IPS-18a (cell line): ENCODE results near the gene ZW10.
"Not testable (repeated sequence)": the region's sequence is repeated elsewhere in the genome, so short reads cannot be mapped to it uniquely, and the experiment has no call there.

ENCODE experiments used
- H3K27ac ChIP-seq: one replicate; pipeline ENCODE4 v1.5.1; 2013; ENCODE audit warnings: low read length
- H3K27me3 ChIP-seq: one replicate; pipeline ENCODE4 v1.6.1; 2013; ENCODE audit warnings: mild to moderate bottlenecking, low read length; ENCODE audit not compliant: control insufficient read depth, insufficient read depth
- H3K36me3 ChIP-seq: one replicate; pipeline ENCODE4 v1.6.1; 2013; ENCODE audit warnings: low read depth, low read length; ENCODE audit not compliant: control insufficient read depth
- H3K4me1 ChIP-seq: one replicate; pipeline ENCODE4 v1.6.1; 2013; ENCODE audit warnings: low read depth, low read length; ENCODE audit not compliant: control insufficient read depth
- H3K4me3 ChIP-seq: one replicate; pipeline ENCODE4 v1.5.1; 2013; ENCODE audit warnings: low read length
- H3K9ac ChIP-seq: one replicate; pipeline ENCODE4 v1.6.1; 2013; ENCODE audit warnings: mild to moderate bottlenecking, low read length, moderate library complexity
- H3K9me3 ChIP-seq: one replicate; pipeline ENCODE4 v1.6.1; 2013; ENCODE audit warnings: low read depth, low read length; ENCODE audit not compliant: control insufficient read depth

ZW10 gene

GRCh38 chr11:113720478-113720877 lies 53.0 kb downstream of the ZW10 start:
- H3K36me3 ChIP-seq, H3K4me1 ChIP-seq: not testable (repeated sequence)

GRCh38 chr11:113715882-113716625 lies 57.4 kb downstream of the ZW10 start:
- H3K27ac ChIP-seq, result no peak overlapping the region
- H3K9me3 ChIP-seq, result no peaks in the 10 kb centered on the region
- H3K9ac ChIP-seq, result no peak overlapping the region
- H3K27me3 ChIP-seq, result no peaks in the 10 kb centered on the region
- no peaks in the 10 kb centered on the region for H3K36me3 ChIP-seq
- H3K4me1 ChIP-seq, result no peaks in the 10 kb centered on the region
- no peak overlapping the region for H3K4me3 ChIP-seq

More at GRCh38 chr11:113720478-113720877, 53.0 kb downstream of the ZW10 start:
- H3K4me3 ChIP-seq, H3K9me3 ChIP-seq, H3K27ac ChIP-seq, H3K27me3 ChIP-seq, H3K9ac ChIP-seq: not testable (repeated sequence)

- Histone ChIP-seq H3K27me3 (no peaks in the 10 kb centered on the region), H3K4me1 (no peaks in the 10 kb centered on the region), H3K9ac (no peak overlapping the region), H3K36me3 (no peaks in the 10 kb centered on the region), H3K27ac (no peak overlapping the region), H3K4me3 (no peak overlapping the region), H3K9me3 (no peaks in the 10 kb centered on the region)
These were observed 58.2 kb downstream of the ZW10 start for GRCh38 chr11:113715273-113715672.

GRCh38 chr11:113710989-113711388 lies 62.5 kb downstream of the ZW10 start:
- H3K36me3 ChIP-seq, result no peaks in the 10 kb centered on the region
- no peaks in the 10 kb centered on the region for H3K9me3 ChIP-seq
- H3K27ac ChIP-seq, result no peak overlapping the region
- no peaks in the 10 kb centered on the region for H3K27me3 ChIP-seq
- H3K9ac ChIP-seq, result no peak overlapping the region
- H3K4me1 ChIP-seq, result peaks cover 9% of the 10 kb centered on the region
- no peak overlapping the region for H3K4me3 ChIP-seq

GRCh38 chr11:113705871-113706655 lies 67.4 kb downstream of the ZW10 start, which contains the start of gene TMPRSS5:
TMPRSS5 (minus strand) TSS chr11:113706308; CDS start chr11:113706224, 84 bp downstream.
- H3K36me3 ChIP-seq, result no peaks in the 10 kb centered on the region
- H3K9me3 ChIP-seq, result no peaks in the 10 kb centered on the region
- H3K27me3 ChIP-seq, result no peaks in the 10 kb centered on the region
- H3K9ac ChIP-seq, result no peak within 1 kb of the TSS
- H3K4me3 ChIP-seq, result no peak within 1 kb of the TSS
- no peak within 1 kb of the TSS for H3K27ac ChIP-seq
- peaks cover 10% of the 10 kb centered on the region for H3K4me1 ChIP-seq

- not testable (repeated sequence) for H3K36me3 ChIP-seq, H3K27me3 ChIP-seq, H3K9me3 ChIP-seq, H3K4me3 ChIP-seq, H3K27ac ChIP-seq, H3K9ac ChIP-seq
- H3K4me1 ChIP-seq, result peaks cover 10% of the 10 kb centered on the region
These were observed 69.9 kb downstream of the ZW10 start for GRCh38 chr11:113703551-113703950.

GRCh38 chr11:113701491-113701890 lies 72.0 kb downstream of the ZW10 start:
- Histone ChIP-seq H3K4me3 (no peak overlapping the region), H3K36me3 (no peaks in the 10 kb centered on the region), H3K9me3 (no peaks in the 10 kb centered on the region), H3K27me3 (no peaks in the 10 kb centered on the region), H3K27ac (no peak overlapping the region), H3K4me1 (peaks cover 6% of the 10 kb centered on the region), H3K9ac (no peak overlapping the region)

GRCh38 chr11:113698515-113698914 lies 75.0 kb downstream of the ZW10 start:
- Histone ChIP-seq H3K27ac (no peak overlapping the region), H3K36me3 (no peaks in the 10 kb centered on the region), H3K9me3 (no peaks in the 10 kb centered on the region), H3K27me3 (no peaks in the 10 kb centered on the region), H3K4me1 (no peaks in the 10 kb centered on the region), H3K9ac (no peak overlapping the region), H3K4me3 (no peak overlapping the region)

- H3K9me3 ChIP-seq, result no peaks in the 10 kb centered on the region
- H3K9ac ChIP-seq, result no peak overlapping the region
- H3K27me3 ChIP-seq, result no peaks in the 10 kb centered on the region
- no peaks in the 10 kb centered on the region for H3K36me3 ChIP-seq
- H3K4me3 ChIP-seq, result no peak overlapping the region
- no peaks in the 10 kb centered on the region for H3K4me1 ChIP-seq
- no peak overlapping the region for H3K27ac ChIP-seq
These were observed 75.6 kb downstream of the ZW10 start for GRCh38 chr11:113697756-113698407.

GRCh38 chr11:113697111-113697510 lies 76.4 kb downstream of the ZW10 start:
- H3K4me3 ChIP-seq, result no peak overlapping the region
- no peaks in the 10 kb centered on the region for H3K9me3 ChIP-seq
- no peaks in the 10 kb centered on the region for H3K4me1 ChIP-seq
- no peaks in the 10 kb centered on the region for H3K27me3 ChIP-seq
- H3K36me3 ChIP-seq, result no peaks in the 10 kb centered on the region
- H3K9ac ChIP-seq, result no peak overlapping the region
- no peak overlapping the region for H3K27ac ChIP-seq

- no peak overlapping the region for H3K27ac ChIP-seq
- no peak overlapping the region for H3K9ac ChIP-seq
- H3K36me3 ChIP-seq, result no peaks in the 10 kb centered on the region
- no peak overlapping the region for H3K4me3 ChIP-seq
- H3K27me3 ChIP-seq, result no peaks in the 10 kb centered on the region
- H3K9me3 ChIP-seq, result no peaks in the 10 kb centered on the region
- no peaks in the 10 kb centered on the region for H3K4me1 ChIP-seq
These were observed 78.3 kb downstream of the ZW10 start for GRCh38 chr11:113695207-113695606.
